ENCODE data around the gene SMIM22. TPM values are rescaled to one million over a fixed set of nuclear protein-coding genes. Genes with fewer than 3 reads are reported as not detected.

Gene SMIM22
- total and polyA plus RNA-seq, 2 donors (not counting 3 experiments of a cell fraction or from before 2014, with no cell fraction given) = not detected

DNA sequence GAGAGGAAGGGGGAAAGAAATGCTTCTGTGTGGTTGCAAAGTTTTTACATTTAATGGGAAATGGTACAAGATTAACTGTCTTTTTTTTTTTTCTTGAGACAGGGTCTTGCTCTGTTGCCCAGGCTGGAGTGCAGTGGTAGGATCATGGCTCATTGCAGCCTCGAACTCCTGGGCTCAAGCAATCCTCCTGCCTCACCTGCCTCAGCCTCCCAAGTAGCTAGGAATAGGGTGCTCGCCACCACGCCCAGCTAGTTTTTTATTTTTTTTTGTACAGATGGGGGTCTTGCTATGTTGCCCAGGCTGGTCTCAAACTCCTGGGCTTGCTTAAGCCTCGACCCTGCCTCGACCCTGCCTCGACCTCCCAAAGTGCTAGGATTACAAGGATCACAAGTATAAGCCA lies 11.1 kb downstream of the SMIM22 start:
- intact Hi-C loops (cut with micrococcal nuclease) = no loop called here
- POLR2A ChIA-PET = no interaction called here
- Histone ChIP-seq H2AFZ (ENCODE audit: low read depth, low read length) (no peak overlapping the region), H3K9me1 (replicated peaks; ENCODE audit: control insufficient read depth, extremely low read depth, insufficient read depth, low read length) (no peaks in the 10 kb centered on the region), H3K9ac (replicated peaks; ENCODE audit: extremely low read depth, insufficient read depth, low read length) (no peak overlapping the region), H3K36me3 (ENCODE audit: control insufficient read depth in 2 of 2, extremely low read depth in 1 of 2, insufficient read depth in 2 of 2, low read length in 2 of 2) (peaks cover 9 to 14% of the 10 kb centered on the region in 2 experiments), H3K9me3 (replicated peaks; ENCODE audit: control insufficient read depth, insufficient read depth, low read length) (no peaks in the 10 kb centered on the region), H3K27ac (ENCODE audit: insufficient read depth, low read depth, low read length) (no peak overlapping the region), H4K20me1 (replicated peaks; ENCODE audit: control insufficient read depth, extremely low read depth, insufficient read depth, low read length) (no peaks in the 10 kb centered on the region), H3K4me1 (ENCODE audit: control insufficient read depth, extremely low read depth, insufficient read depth, low read length) (peaks cover 7% of the 10 kb centered on the region), H3K79me2 (ENCODE audit: control insufficient read depth, insufficient read depth, low read length) (no peaks in the 10 kb centered on the region), H3K4me2 (ENCODE audit: insufficient read depth, low read length) (no peak overlapping the region), H3K27me3 (ENCODE audit: control insufficient read depth in 2 of 2, insufficient read depth in 2 of 2, low read length in 2 of 2) (no peaks in the 10 kb centered on the region), H3K4me3 (replicated peaks in 1 of 3; ENCODE audit: insufficient read depth in 1 of 3, low read depth in 1 of 3, low read length in 3 of 3) (no peak overlapping the region)
- dilution Hi-C loops (cut with MboI; ENCODE audit: extremely low pct_ligation_motif_present, low sequenced_read_pairs) = no loop called here
- TF ChIP-seq POLR2AphosphoS5 (IDR thresholded peaks at IDR 0.05; ENCODE audit: insufficient read depth, low read depth, low read length) (no peak), FOS (IDR thresholded peaks at IDR 0.05; ENCODE audit: borderline replicate concordance, insufficient read depth, low read length) (no peak), MYC (IDR thresholded peaks at IDR 0.05; ENCODE audit: low read depth, low read length) (no peak), EZH2 (IDR thresholded peaks at IDR 0.05; ENCODE audit: borderline replicate concordance, low read depth, low read length, severe bottlenecking) (no peak), JUN (IDR thresholded peaks at IDR 0.05; ENCODE audit: borderline replicate concordance, insufficient read depth, insufficient read length, low read depth) (no peak), GATA2 (IDR thresholded peaks at IDR 0.05; ENCODE audit: insufficient read depth, insufficient read length, low read depth, low read length) (no peak), POLR2A (IDR thresholded peaks at IDR 0.05; ENCODE audit: low read depth, low read length) (no peak)
- TF ChIP-seq, protein P1, sequence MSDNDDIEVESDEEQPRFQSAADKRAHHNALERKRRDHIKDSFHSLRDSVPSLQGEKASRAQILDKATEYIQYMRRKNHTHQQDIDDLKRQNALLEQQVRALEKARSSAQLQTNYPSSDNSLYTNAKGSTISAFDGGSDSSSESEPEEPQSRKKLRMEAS (IDR thresholded peaks at IDR 0.05; ENCODE audit: insufficient read depth, insufficient read length) = no peak
- TF ChIP-seq, protein P2, sequence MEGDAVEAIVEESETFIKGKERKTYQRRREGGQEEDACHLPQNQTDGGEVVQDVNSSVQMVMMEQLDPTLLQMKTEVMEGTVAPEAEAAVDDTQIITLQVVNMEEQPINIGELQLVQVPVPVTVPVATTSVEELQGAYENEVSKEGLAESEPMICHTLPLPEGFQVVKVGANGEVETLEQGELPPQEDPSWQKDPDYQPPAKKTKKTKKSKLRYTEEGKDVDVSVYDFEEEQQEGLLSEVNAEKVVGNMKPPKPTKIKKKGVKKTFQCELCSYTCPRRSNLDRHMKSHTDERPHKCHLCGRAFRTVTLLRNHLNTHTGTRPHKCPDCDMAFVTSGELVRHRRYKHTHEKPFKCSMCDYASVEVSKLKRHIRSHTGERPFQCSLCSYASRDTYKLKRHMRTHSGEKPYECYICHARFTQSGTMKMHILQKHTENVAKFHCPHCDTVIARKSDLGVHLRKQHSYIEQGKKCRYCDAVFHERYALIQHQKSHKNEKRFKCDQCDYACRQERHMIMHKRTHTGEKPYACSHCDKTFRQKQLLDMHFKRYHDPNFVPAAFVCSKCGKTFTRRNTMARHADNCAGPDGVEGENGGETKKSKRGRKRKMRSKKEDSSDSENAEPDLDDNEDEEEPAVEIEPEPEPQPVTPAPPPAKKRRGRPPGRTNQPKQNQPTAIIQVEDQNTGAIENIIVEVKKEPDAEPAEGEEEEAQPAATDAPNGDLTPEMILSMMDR (IDR thresholded peaks at IDR 0.05; ENCODE audit: extremely low read depth in 1 of 2, insufficient read depth in 1 of 2, low read depth in 1 of 2, low read length in 2 of 2) = no peak
- no peak for DNase-seq (ENCODE audit: low read depth, low spot score)
- FAIRE-seq = no peak
- no TSS peak for BruUV-seq (replicated peaks)
- CTCF ChIA-PET = no interaction called here

Measured in endothelial cell of umbilical vein (primary cell).